ENCODE results near the gene ABHD4.

DNA sequence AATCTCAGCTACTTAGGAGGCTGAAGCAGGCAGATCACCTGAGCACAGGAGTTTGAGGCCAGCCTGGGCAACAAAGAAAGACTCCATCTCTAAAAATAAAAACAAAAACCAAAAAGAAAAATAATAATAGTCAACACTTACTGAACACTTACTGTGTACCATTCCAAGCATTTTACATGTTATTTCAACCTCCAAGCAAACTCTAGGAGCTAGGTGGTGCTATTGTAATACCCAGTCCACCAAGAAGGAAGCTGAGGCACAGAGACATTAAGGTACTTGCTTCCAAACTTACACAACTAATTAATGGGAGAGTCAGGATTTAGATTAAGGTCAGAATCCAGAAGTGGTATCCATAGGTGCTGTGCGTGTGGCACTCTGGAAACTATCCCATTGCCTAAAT, 59.8 kb downstream of the ABHD4 start:
- TF ChIP-seq CTCF (conservative IDR thresholded peaks at IDR 0.05; ENCODE audit: low read depth in 2 of 2) (peak; percentile 46 to 74), POLR2AphosphoS5 (IDR thresholded peaks at IDR 0.05; ENCODE audit: low read depth) (no peak), CREB1 (CRISPR knock-in tag; IDR thresholded peaks at IDR 0.05; ENCODE audit: low read depth) (no peak), EZH2phosphoT487 (IDR thresholded peaks at IDR 0.05; ENCODE audit: unreplicated experiment) (no peak), JUNB (IDR thresholded peaks at IDR 0.05; ENCODE audit: unreplicated experiment) (no peak), NANOG (IDR thresholded peaks at IDR 0.05; ENCODE audit: borderline replicate concordance) (no peak), ZNF114 (CRISPR knock-in tag; IDR thresholded peaks at IDR 0.05) (no peak)
- TF ChIP-seq, protein P1, sequence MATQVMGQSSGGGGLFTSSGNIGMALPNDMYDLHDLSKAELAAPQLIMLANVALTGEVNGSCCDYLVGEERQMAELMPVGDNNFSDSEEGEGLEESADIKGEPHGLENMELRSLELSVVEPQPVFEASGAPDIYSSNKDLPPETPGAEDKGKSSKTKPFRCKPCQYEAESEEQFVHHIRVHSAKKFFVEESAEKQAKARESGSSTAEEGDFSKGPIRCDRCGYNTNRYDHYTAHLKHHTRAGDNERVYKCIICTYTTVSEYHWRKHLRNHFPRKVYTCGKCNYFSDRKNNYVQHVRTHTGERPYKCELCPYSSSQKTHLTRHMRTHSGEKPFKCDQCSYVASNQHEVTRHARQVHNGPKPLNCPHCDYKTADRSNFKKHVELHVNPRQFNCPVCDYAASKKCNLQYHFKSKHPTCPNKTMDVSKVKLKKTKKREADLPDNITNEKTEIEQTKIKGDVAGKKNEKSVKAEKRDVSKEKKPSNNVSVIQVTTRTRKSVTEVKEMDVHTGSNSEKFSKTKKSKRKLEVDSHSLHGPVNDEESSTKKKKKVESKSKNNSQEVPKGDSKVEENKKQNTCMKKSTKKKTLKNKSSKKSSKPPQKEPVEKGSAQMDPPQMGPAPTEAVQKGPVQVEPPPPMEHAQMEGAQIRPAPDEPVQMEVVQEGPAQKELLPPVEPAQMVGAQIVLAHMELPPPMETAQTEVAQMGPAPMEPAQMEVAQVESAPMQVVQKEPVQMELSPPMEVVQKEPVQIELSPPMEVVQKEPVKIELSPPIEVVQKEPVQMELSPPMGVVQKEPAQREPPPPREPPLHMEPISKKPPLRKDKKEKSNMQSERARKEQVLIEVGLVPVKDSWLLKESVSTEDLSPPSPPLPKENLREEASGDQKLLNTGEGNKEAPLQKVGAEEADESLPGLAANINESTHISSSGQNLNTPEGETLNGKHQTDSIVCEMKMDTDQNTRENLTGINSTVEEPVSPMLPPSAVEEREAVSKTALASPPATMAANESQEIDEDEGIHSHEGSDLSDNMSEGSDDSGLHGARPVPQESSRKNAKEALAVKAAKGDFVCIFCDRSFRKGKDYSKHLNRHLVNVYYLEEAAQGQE (IDR thresholded peaks at IDR 0.05; ENCODE audit: unreplicated experiment), result no peak
- TF ChIP-seq, protein P2, sequence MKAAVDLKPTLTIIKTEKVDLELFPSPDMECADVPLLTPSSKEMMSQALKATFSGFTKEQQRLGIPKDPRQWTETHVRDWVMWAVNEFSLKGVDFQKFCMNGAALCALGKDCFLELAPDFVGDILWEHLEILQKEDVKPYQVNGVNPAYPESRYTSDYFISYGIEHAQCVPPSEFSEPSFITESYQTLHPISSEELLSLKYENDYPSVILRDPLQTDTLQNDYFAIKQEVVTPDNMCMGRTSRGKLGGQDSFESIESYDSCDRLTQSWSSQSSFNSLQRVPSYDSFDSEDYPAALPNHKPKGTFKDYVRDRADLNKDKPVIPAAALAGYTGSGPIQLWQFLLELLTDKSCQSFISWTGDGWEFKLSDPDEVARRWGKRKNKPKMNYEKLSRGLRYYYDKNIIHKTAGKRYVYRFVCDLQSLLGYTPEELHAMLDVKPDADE (IDR thresholded peaks at IDR 0.05), result no peak
